ENCODE results near the gene MBP. TPM values are rescaled to one million over a fixed set of nuclear protein-coding genes. Genes with fewer than 3 reads are reported as not detected.

Gene MBP
- polyA plus RNA-seq, 1 donor from 2014 or later: 3.3 TPM

DNA sequence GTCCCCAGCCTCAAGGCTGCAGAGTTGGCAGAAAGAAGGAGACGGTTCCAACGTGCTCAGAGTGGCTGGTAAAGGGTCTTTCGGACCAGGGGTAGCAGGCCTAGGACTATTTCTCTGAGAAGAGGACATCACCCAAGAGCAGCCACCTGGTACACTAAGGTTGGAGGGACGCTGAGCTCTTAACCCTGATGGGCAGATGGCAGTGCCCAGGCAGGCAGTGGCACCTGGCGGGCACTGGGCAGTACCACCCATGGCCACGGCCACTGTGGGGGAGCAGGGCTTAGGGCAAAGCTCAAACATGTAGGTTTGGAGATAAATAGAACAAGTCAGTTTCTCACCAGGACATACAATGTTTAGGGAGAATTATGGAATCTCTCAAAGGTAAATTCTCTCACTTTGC, 53.5 kb downstream of the MBP start:
- Histone ChIP-seq H3K9ac (ENCODE audit: low read length) (no peak overlapping the region), H3K36me3 (ENCODE audit: insufficient read depth, low read length) (no peaks in the 10 kb centered on the region), H3K9me3 (ENCODE audit: low read length) (no peaks in the 10 kb centered on the region), H3F3A (ENCODE audit: insufficient read depth, low read length, poor library complexity, severe bottlenecking) (no peaks in the 10 kb centered on the region), H3K27me3 (ENCODE audit: insufficient read depth, low read depth, low read length) (no peaks in the 10 kb centered on the region), H3K4me3 (ENCODE audit: low read length) (no peak overlapping the region), H3K79me2 (replicated peaks; ENCODE audit: insufficient read depth, low read length) (no peaks in the 10 kb centered on the region), H2AFZ (ENCODE audit: low read depth, low read length) (no peak overlapping the region), H3K27ac (ENCODE audit: low read length) (no peak overlapping the region), H3K4me2 (ENCODE audit: low read length) (no peak overlapping the region), H3K9me2 (ENCODE audit: insufficient read depth, low read length) (no peaks in the 10 kb centered on the region), H4K20me1 (ENCODE audit: insufficient read depth) (no peaks in the 10 kb centered on the region)
- no peak for TF ChIP-seq RAD21 (conservative IDR thresholded peaks at IDR 0.05)
- TF ChIP-seq CTCF (IDR thresholded peaks at IDR 0.05; ENCODE audit: poor library complexity, severe bottlenecking): no peak
- TF ChIP-seq EZH2 (IDR thresholded peaks at IDR 0.05; ENCODE audit: borderline replicate concordance, insufficient read depth, low read length, poor library complexity, severe bottlenecking): no peak
- TF ChIP-seq TAF1 (IDR thresholded peaks at IDR 0.05; ENCODE audit: low read depth): no peak
- TF ChIP-seq EP300 (conservative IDR thresholded peaks at IDR 0.05; ENCODE audit: poor library complexity, severe bottlenecking): no peak
- TF ChIP-seq, protein P1, sequence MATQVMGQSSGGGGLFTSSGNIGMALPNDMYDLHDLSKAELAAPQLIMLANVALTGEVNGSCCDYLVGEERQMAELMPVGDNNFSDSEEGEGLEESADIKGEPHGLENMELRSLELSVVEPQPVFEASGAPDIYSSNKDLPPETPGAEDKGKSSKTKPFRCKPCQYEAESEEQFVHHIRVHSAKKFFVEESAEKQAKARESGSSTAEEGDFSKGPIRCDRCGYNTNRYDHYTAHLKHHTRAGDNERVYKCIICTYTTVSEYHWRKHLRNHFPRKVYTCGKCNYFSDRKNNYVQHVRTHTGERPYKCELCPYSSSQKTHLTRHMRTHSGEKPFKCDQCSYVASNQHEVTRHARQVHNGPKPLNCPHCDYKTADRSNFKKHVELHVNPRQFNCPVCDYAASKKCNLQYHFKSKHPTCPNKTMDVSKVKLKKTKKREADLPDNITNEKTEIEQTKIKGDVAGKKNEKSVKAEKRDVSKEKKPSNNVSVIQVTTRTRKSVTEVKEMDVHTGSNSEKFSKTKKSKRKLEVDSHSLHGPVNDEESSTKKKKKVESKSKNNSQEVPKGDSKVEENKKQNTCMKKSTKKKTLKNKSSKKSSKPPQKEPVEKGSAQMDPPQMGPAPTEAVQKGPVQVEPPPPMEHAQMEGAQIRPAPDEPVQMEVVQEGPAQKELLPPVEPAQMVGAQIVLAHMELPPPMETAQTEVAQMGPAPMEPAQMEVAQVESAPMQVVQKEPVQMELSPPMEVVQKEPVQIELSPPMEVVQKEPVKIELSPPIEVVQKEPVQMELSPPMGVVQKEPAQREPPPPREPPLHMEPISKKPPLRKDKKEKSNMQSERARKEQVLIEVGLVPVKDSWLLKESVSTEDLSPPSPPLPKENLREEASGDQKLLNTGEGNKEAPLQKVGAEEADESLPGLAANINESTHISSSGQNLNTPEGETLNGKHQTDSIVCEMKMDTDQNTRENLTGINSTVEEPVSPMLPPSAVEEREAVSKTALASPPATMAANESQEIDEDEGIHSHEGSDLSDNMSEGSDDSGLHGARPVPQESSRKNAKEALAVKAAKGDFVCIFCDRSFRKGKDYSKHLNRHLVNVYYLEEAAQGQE (IDR thresholded peaks at IDR 0.05; ENCODE audit: borderline replicate concordance): no peak
- TF ChIP-seq POLR2AphosphoS5 (IDR thresholded peaks at IDR 0.05): no peak
- TF ChIP-seq SMC3 (conservative IDR thresholded peaks at IDR 0.05; ENCODE audit: poor library complexity): no peak
- no peak for TF ChIP-seq MXI1 (conservative IDR thresholded peaks at IDR 0.05; ENCODE audit: poor library complexity, severe bottlenecking)

GRCh38 chr18:77078690-77079070, 53.9 kb downstream of the MBP start:
- H3K9ac ChIP-seq (ENCODE audit: low read length): no peak overlapping the region
- no peaks in the 10 kb centered on the region for H4K20me1 ChIP-seq (ENCODE audit: insufficient read depth)
- no peaks in the 10 kb centered on the region for H3K9me2 ChIP-seq (ENCODE audit: insufficient read depth, low read length)
- H3K27ac ChIP-seq (ENCODE audit: low read length): no peak overlapping the region
- no peak overlapping the region for H3K4me2 ChIP-seq (ENCODE audit: low read length)
- H3K36me3 ChIP-seq (ENCODE audit: insufficient read depth, low read length): no peaks in the 10 kb centered on the region
- no peak for TF ChIP-seq CTCF (IDR thresholded peaks at IDR 0.05; ENCODE audit: poor library complexity, severe bottlenecking)
- TF ChIP-seq MXI1 (conservative IDR thresholded peaks at IDR 0.05; ENCODE audit: poor library complexity, severe bottlenecking): no peak
- no peak for TF ChIP-seq RAD21 (conservative IDR thresholded peaks at IDR 0.05)
- H2AFZ ChIP-seq (ENCODE audit: low read depth, low read length): no peak overlapping the region
- H3K79me2 ChIP-seq (replicated peaks; ENCODE audit: insufficient read depth, low read length): no peaks in the 10 kb centered on the region
- no peak overlapping the region for H3K4me3 ChIP-seq (ENCODE audit: low read length)
- no peaks in the 10 kb centered on the region for H3K27me3 ChIP-seq (ENCODE audit: insufficient read depth, low read depth, low read length)
- H3K9me3 ChIP-seq (ENCODE audit: low read length): no peaks in the 10 kb centered on the region
- H3F3A ChIP-seq (ENCODE audit: insufficient read depth, low read length, poor library complexity, severe bottlenecking): no peaks in the 10 kb centered on the region

Measured in neural cell (in vitro differentiated cells).